GM21717 (cell line): ENCODE data around the gene FAT2.
A peak's percentile ranks its signal among the peaks of the same experiment; 100 is the strongest.
"Not testable (repeated sequence)": the region's sequence is repeated elsewhere in the genome, so short reads cannot be mapped to it uniquely, and the experiment has no call there.

ENCODE experiments used
- ATAC-seq: cut with Tn5 transposase; IDR thresholded peaks from one replicate; pipeline ENCODE4 v1.9.1; 2021; ENCODE audit warnings: mild to moderate bottlenecking, moderate library complexity; ENCODE audit not compliant: unreplicated experiment

FAT2 gene

DNA sequence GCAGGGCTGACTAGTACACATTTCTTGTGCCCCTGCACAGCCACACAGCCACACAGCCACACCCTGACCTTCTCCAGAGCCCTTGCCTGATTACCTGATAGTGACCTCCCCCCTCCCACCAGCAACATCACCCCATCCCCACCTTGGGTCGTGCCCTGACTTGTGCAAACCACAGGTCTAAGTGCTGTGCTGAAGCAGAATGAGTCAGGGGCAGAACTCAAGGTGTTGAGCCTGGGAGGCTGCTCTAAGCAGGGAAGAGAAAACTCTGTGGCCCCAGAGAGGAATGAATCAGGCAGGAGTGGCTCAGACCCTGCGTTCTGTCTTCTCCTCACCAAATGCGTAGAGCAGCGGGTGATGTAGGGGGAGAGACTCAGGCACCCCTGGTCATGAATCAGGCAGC is 24.3 kb upstream of the FAT2 start:
- ATAC-seq = no peak

DNA sequence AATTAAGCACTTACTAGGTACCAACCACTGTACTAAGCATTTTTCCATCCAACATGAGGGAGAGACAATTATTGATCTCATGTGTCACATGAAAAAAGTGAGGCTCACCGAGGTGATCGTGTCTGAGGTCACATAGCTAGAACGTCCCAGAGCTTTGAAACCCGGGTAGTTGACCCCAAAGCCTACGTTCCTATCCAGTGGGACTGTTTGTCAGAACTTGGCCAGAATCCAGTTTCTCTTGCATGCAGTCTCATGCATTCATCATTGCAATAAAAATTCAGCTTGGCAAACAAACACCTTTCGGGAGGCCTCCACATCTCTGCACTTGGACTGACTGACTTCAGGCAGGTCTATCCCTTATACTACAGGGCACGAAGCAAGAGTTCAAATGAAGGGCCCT is 23.4 kb upstream of the FAT2 start:
- ATAC-seq = no peak

DNA sequence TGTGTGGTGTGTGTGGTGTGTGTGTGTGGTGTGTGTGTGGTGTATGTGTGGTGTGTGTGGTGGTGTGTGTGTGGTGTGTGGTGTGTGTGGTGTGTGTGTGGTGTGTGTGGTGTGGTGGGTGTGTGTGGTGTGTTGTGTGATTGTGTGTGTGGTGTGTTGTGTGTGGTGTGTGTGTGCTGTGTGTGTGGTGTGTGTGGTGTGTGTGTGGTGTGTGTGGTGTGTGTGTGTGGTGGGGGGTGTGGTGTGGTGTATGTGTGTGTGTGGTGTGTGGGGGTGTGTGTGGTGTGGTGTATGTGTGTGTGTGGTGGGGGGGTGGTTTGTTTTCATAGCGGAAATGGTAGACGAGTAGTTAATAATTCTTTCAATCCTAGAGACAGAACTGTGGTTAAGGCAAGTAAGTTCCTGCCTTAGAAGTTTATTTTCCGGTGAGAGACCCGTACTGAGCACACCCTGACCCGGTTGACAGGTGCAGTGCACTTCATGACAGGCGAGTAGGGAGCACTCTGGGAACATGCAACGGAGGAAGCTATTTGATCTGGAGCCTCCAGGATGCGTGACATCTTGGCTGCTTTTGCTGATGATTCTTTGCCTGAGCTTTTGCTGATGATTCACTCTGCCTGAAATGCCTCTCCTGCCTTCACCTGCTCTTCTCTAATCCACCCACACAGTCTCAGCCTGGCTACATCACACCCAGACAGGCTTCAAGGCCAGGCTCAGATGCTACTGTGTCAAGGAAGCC is 21.7 kb upstream of the FAT2 start:
- ATAC-seq = peak; percentile 60

DNA sequence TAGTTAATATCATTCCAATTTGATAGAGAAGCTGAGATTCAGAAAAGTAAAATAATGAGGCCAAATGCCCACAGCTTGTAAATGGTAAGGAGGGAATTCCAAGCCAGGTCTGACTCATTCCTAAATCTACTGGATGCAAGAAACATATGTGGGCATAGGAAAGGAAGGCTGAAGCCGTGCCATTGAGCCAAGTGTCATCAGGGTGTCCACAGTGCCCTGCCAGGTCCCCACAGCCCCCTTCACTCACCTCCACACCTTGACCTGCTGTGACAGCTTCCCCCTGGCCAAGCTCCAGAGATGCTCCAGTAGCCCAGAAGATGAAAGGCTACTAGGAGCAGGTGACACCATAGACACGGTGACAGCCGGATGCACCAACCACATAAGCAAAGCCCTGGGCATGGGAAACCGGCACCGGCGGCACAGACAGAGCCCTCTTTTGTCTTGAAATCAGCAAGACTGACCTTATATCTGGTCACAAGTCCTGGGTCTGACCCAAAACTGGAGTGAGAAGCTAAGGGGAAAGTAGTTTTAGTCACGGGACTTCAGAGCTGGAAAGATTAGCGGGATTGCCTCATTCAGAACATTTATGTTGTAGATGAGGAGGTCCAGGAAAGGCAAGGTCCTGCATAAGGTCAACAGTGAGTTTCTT is 20.1 kb upstream of the FAT2 start:
- no peak for ATAC-seq

DNA sequence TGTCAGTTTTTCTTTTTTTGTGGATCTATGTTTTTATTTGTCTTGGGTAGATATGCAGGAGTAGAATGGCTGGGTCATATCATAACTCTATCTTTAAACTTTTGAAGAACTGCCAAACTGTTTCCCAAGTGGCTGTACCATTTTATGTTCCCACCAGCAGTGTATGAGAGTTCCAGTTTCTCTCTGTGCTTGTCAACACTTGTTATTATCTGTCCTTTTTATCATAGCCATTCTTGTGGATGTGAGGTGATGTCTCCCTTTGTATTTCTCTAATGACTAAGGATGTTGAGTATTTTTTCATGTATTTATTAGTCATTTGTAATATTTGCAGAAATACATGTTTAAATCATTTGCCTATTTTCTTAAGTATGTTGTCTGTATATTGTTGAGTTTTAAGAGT is 17.4 kb upstream of the FAT2 start:
- no peak for ATAC-seq

DNA sequence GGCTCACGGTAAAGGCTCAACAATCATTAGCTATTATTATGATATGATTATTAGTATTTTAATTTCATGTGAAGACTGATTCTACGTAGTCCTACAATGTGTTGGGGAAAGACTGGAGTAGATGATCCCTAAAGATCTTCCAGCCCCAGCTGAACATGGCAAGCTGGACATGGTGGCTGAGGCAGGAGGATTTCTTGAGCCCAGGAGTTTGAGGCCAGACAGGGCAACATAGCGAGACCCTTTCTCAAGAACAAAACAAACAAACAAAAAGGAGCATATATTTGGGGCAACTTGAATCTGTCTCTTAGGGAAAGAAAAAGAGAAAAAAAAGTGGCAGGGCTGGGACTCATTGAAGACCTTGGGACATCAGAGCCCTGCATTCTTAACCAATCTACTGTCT is 16.2 kb upstream of the FAT2 start:
- no peak for ATAC-seq

DNA sequence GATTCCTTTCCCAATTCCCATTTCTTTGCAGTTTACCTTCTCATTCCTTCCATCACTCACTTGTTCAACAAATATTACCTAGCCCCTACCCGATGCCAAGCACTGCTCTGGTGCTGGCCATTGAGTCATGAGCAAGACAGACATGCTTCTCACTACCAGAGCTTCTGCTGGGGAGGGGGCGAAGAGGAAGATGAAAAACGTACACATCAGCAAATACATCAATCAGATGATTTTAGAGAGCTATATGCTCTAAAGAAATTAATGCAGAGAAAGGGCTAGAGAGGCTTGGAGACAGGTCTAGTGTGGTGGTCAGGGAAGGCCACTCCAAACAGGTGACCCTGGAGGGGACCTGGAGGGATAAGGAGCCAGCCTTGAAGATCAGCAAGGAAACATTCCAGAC is 14.4 kb upstream of the FAT2 start:
- ATAC-seq = no peak

DNA sequence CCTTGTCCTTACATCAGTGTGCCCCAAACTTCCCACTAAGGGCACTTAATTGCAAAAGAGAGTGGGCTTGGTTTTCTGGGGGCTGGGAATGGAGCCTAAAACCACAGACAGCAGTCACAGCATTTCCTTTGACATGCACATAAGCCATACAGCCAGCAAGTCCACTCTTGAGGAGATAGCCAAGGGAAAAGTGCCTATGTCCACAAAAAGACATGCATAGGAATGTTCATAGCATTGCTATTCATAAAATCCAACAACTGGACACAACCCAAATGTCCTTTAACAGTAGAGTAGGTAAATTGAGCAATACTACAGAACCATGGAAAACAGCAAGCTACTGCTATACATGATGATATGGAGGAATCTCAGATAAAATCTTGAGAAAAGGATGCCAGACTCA is 11.7 kb upstream of the FAT2 start:
- no peak for ATAC-seq

DNA sequence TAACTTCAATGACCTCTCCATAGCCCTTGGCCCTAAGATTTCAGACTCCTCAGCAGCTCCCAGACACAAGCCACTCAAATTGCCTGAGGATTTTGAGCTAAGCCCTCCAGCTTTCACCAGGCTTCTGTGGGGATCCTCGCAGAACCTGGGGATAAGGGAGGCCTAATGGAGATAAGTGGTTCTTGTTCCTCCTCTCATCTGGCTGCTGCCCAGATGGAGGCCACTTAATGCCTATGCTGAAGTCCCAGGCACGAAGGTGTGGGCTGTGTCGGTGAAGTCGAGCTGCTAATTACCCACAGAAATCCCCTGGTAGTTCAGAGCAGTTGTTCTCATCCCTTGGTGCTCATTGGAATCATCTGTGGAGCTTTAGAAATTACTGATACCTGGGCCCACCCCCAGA is 10.3 kb upstream of the FAT2 start:
- ATAC-seq = no peak

DNA sequence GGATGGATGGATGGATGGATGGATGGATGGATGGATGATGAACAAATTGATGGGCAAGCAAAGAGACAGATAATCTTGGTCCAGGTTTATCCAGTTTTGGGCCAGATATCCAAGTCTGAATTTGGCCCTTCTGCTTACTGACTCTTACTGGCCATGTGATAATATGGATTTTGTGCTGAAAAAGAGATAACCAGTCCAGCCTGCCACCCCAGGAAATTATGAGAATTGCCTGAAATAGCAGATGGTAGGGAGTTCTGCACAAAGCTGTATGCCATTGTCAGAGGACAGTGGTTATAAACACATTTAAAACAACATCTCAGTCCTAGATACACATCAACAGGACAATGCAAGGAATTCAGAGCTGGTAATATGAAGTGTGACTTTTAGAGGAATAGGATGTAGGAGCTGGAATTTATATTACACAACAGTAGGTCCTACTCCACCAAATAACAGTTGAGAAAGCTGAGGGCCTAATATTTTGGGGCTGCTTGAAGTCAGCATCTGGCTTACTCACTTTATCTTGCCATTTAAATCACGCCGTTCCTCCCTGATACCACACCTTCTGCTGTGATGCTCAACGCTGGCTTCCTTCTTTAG is 9.0 kb upstream of the FAT2 start:
- no peak for ATAC-seq

DNA sequence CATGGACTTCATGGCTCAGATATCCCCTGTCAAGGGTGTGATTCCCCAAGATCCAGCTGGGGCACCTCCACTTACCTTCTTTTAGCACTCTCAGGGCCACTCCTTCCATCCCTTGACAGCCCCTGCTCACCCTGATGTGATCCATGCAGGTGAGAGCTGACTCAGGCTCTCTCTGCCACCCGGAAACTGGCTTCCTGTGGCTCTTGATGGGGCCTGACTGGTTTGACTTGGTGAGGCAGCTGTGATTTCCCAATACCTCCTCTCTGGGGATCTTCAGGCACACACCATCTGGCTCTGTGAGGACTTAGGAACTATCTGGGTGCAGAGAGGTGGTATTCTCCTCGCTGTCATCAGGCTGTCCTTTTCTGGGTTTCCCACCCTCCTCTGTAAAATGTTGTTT is 7.9 kb upstream of the FAT2 start:
- no peak for ATAC-seq

DNA sequence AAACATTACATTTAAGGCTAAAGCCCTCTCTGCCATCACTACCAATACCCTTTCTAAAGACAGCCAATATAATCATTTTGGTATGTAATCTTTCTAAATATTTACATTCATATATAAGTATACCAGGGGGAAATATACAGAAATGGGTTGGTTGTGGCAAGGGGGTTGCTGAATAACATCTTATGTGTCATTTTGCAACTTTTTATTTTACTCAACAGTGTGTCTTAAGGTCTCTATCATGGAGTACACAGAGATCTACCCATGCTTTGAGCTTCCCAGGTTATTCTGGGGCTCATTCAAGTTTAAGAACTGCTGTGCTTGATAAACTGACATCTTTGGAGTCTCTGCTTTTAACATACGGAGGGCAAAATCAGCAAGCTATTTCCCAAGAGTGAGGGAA is 7.4 kb upstream of the FAT2 start:
- no peak for ATAC-seq

DNA sequence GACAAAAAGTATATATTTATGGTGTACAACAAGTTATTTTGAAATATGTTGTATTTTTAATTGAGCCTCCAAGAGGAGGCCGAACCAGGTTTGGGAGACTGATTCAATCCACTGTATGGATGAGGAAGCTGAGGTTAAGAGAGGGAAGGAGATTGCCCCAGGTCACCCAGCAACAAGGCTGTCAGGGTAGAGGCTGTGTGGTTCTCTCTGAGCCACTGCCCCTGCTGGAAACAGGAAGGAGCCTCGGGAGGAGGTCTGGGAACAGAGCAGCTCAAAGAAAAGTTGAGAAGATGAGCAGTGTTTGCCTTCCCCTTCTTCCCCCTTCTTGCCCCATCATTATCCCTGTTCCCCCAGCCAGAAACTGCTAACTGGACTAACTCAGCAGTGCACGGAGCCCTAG is 6.6 kb upstream of the FAT2 start:
- no peak for ATAC-seq

DNA sequence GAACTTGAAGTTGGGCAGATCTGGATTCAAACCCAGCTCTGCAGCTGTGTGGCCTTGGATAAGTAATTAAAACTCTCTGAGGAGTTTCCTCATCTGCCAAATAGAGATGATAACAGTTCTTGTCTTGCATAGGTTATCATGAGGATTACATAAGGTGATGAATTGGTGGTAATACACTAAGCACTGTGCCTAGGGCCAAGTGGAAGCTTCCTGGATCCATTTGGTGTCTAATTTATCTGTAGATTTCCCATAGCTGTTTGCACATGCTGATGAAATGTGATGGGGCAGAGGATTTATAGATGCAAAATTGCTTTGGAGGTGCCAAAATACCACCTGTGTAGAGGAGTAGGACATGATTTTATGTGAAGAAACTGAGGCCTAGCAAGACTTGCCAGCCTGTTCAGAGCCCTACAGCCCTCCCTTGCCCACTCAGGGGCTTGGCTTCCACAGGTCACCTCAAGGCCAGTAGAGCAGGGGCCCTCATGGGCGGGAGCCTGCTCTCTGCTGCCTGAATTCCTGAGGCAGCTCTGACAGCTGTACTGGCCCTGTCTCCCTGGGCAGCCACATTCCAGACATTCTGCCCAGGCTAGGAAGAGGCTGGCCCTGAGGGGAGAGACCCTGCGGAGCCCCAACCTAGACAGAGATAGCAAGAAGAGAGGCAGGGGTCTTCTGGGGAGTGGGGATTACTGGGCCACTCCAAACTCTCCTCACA is 5.9 kb upstream of the FAT2 start:
- ATAC-seq = no peak

DNA sequence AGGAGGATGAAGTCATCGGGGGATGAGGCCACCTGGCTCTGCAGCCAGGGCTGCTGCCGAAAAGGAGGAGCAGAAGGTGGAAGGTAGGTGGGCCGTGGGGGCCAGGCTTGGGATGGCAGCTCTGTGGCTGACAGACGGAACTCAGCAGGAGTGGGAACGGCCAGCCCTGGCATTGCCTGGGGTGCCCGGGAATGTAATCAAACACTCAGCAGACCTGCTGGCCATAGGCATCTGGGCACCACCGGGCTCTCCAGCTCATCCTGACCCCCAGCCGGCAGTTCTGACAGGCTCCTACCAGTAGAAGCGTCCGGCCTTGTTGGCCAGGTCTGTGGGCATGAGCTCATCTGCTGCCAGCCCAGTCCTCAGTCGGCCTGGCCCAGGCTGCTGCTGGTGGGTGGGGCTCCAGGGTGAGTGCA is 4.3 kb upstream of the FAT2 start:
- no peak for ATAC-seq

DNA sequence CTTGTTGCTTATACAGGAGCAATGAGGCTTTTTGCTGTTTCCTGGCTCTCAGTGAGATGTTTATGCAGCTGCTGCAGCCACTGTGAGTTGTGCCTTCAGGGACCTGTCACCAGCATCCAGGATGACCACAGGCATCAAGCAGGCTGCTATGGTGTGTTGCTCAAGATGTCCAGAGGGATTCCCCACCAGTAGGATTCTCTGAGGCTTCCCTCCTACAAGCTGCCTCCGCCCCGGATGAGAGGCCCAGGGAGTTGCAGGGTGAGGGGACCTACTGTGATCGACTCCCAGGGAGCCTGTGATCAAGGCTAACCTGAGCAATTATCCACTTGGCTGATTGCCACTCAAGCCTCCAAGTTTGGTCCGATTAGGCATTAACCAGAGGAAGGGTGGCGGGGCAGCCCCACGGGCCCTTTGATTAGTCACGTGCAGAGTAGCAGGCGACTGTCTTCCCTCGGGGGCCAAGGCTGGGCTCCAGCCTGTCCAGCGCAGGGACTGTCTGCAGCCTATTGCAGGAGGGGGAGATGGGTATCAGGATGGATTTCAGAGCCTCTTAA is 1.8 kb upstream of the FAT2 start:
- no peak for ATAC-seq

DNA sequence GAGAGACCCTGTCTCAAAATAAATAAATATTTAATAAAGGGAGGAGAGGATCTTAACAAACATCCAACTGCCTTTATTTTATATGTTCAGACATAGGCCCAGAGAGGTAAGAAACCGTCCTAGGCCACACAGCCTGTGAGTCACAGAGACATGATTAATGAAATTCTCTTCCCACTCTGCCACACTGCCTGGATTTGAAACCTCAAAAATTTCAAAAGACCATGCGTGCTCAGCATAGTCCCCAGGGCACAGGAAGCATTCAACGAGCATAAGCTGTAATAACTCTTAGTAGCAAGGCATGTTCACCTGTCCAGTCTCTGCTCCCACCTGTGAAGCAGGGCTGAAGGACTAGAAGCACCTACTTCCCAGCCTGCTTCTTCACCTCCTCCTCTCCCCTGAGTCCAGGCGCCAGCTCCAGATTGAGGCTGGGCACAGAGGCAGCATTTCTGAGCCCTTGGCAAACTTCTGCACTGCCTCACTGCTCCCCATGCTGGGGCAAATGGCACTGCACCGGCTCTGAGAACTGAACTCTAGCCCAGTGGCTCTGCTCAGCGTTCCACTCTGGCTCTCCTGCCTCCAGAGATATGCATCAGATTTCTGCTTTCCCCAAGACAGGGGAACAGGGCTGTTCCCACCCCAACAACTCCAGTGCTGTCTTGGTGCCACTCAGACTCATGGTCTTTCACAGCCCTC is 1.1 kb downstream of the FAT2 start:
- ATAC-seq = no peak

DNA sequence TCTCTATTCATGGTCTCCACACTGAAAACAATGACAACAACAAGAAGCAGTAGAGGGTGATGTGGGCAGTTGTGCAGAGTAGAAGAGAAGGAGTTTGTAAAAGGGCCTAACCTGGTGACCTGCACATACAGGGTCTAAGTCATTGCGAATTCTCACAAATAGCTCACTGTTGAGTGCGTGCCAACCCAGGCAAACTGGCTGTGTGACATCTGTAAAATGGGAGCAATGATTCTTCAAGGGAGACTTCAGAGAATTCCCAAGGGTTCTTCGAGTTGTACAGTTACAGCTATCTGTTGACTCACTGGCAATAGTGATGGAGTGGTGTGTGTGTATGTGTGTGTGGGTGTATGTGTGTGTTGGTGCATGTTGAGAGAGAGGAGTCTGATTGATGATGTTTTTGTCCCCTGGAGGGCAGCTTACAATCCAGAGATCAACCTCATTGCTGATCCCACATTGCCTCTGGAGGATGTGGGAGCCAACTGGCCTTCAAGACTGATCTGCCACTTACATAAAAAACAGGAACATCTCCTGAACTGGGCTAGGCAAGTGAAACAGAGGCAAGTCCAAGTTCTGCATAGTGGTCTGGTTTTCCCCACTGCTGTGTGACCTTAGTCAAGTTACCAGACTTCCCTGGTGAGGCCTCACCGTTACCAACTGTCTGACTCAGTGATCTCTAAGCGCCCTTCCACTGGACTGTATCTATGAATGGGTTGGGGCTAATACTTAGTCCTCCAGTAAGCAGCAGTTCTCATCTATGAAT is 3.2 kb downstream of the FAT2 start:
- no peak for ATAC-seq

DNA sequence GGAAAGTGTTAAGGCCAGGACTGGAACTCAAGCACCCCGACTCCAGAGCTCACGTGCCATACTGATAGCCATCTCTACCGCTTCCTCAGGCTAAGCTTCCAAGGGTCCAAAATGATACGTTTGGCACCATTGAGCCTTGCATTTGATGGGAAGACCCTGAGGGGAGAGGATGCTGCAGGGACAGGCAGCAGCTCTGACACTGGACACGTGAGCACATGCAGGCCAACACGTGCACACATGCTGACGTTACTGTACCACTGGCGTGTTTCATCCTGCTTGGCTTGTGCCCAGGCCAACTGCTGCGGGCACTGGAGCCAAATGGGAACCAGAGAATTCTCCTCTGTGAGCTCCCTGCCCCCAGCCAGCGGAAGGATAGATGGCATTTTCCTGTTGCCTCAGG is 5.2 kb downstream of the FAT2 start:
- no peak for ATAC-seq

DNA sequence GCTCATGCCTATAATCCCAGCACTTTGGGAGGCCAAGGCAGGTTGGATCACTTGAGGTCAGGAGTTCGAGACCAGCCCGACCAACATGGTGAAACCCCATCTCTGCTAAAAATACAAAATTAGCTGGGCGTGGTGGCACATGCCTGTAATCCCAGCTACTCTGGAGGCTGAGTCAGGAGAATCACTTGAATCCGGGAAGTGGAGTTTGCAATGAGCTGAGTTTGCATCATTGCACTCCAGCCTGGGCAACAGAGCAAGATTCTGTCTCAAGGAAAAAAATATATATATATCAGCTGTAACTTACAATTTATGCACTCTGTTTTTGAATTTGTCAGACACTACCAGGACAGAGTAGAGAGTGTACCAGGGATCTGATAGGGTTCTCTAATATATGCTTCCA is 5.8 kb downstream of the FAT2 start:
- not testable (repeated sequence) for ATAC-seq
